ENCODE results near the gene ZFYVE28. TPM values are rescaled to one million over a fixed set of nuclear protein-coding genes. Genes with fewer than 3 reads are reported as not detected.
"Not testable (repeated sequence)": the region's sequence is repeated elsewhere in the genome, so short reads cannot be mapped to it uniquely, and the experiment has no call there.

Gene ZFYVE28
- total RNA-seq, 1 experiment from 2014 or later = 7.1 TPM

- DNase-seq (ENCODE audit: extremely low read depth, low read depth) = not testable (repeated sequence)
Measured at GRCh38 chr4:2429945-2430757, 11.7 kb upstream of the ZFYVE28 start.

- DNase-seq (ENCODE audit: extremely low read depth, low read depth) = no peak
Measured at GRCh38 chr4:2428496-2429213, 10.2 kb upstream of the ZFYVE28 start.

- DNase-seq (ENCODE audit: extremely low read depth, low read depth) = no peak
Measured at GRCh38 chr4:2427383-2428334, 9.2 kb upstream of the ZFYVE28 start.

GRCh38 chr4:2426711-2427275 lies 8.3 kb upstream of the ZFYVE28 start:
- no peak for DNase-seq (ENCODE audit: extremely low read depth, low read depth)

GRCh38 chr4:2426069-2426397 lies 7.6 kb upstream of the ZFYVE28 start:
- no peak for DNase-seq (ENCODE audit: extremely low read depth, low read depth)

GRCh38 chr4:2425386-2426068 lies 7.1 kb upstream of the ZFYVE28 start:
- DNase-seq (ENCODE audit: extremely low read depth, low read depth) = no peak

- no peak for DNase-seq (ENCODE audit: extremely low read depth, low read depth)
Measured at GRCh38 chr4:2424581-2424980, 6.1 kb upstream of the ZFYVE28 start.

GRCh38 chr4:2423695-2424094 lies 5.2 kb upstream of the ZFYVE28 start:
- DNase-seq (ENCODE audit: extremely low read depth, low read depth) = no peak

- no peak for DNase-seq (ENCODE audit: extremely low read depth, low read depth)
Measured at GRCh38 chr4:2423066-2423465, 4.6 kb upstream of the ZFYVE28 start.

- DNase-seq (ENCODE audit: extremely low read depth, low read depth) = no peak
Measured at GRCh38 chr4:2421928-2422327, 3.5 kb upstream of the ZFYVE28 start.

- no peak for DNase-seq (ENCODE audit: extremely low read depth, low read depth)
Measured at GRCh38 chr4:2419814-2420213, 1.4 kb upstream of the ZFYVE28 start.

GRCh38 chr4:2418650-2419571 lies 466 bp upstream of the ZFYVE28 start, which contains the start of gene CFAP99:
Gene CFAP99, plus strand, starts transcription at chr4:2418955.
- peak; percentile 93 for DNase-seq (ENCODE audit: extremely low read depth, low read depth)

GRCh38 chr4:2417226-2417764 lies 1.1 kb downstream of the ZFYVE28 start:
- no peak for DNase-seq (ENCODE audit: extremely low read depth, low read depth)

- DNase-seq (ENCODE audit: extremely low read depth, low read depth) = no peak
Measured at GRCh38 chr4:2416564-2417225, 1.8 kb downstream of the ZFYVE28 start.

- DNase-seq (ENCODE audit: extremely low read depth, low read depth) = no peak
Measured at GRCh38 chr4:2415881-2416563, 2.4 kb downstream of the ZFYVE28 start.

- DNase-seq (ENCODE audit: extremely low read depth, low read depth) = no peak
Measured at GRCh38 chr4:2415213-2415612, 3.2 kb downstream of the ZFYVE28 start.

GRCh38 chr4:2413821-2414610 lies 4.4 kb downstream of the ZFYVE28 start:
- DNase-seq (ENCODE audit: extremely low read depth, low read depth) = no peak
